Fibroblast of lung (primary cell): ENCODE results near the gene AMIGO3. TPM values are rescaled to one million over a fixed set of nuclear protein-coding genes. Genes with fewer than 3 reads are reported as not detected.

Experiments
- DNase-seq, 2 donors: peaks; one replicate each; pipeline versions ENCODE4 v3.0.0 to v3.0.0-alpha.2; 2010; ENCODE audit warnings: low read depth in 2 of 2
- H2AFZ ChIP-seq: 2 replicates; pipeline ENCODE4 v1.5.1; 2012; ENCODE audit warnings: low read length, control low read depth, inconsistent platforms
- H3K27ac ChIP-seq: 2 replicates; pipeline ENCODE4 v1.5.1; 2011; ENCODE audit warnings: low read length, control low read depth; ENCODE audit not compliant: insufficient read depth
- H3K27me3 ChIP-seq: 2 replicates; pipeline ENCODE4 v1.5.1; 2011; ENCODE audit warnings: mild to moderate bottlenecking, low read length; ENCODE audit not compliant: control insufficient read depth, insufficient read depth
- H3K36me3 ChIP-seq: 2 replicates; pipeline ENCODE4 v1.5.1; 2011; ENCODE audit warnings: low read length; ENCODE audit not compliant: control insufficient read depth, insufficient read depth
- H3K4me1 ChIP-seq: 2 replicates; pipeline ENCODE4 v1.5.1; 2011; ENCODE audit warnings: low read length; ENCODE audit not compliant: control insufficient read depth, insufficient read depth; ENCODE audit errors: extremely low read depth
- H3K4me2 ChIP-seq: 2 replicates; pipeline ENCODE4 v1.5.1; 2011; ENCODE audit warnings: low read length, control low read depth; ENCODE audit not compliant: insufficient read depth; ENCODE audit errors: extremely low read depth
- H3K4me3 ChIP-seq, 4 experiments: fragments of 200-600 bp in 1 of 4; sonication (generic) in 1 of 4; replicated peaks in 1 of 4; 2 replicates each; pipeline ENCODE4 v1.5.1; 2011 to 2016; ENCODE audit warnings: low read length in 4 of 4, low read depth in 3 of 4, mild to moderate bottlenecking in 3 of 4, control low read depth in 2 of 4, inconsistent platforms in 1 of 4, mixed read lengths in 1 of 4; ENCODE audit not compliant: insufficient read depth in 1 of 4; ENCODE audit errors: control extremely low read depth in 1 of 4
- H3K79me2 ChIP-seq: 2 replicates; pipeline ENCODE4 v1.5.1; 2012; ENCODE audit warnings: mild to moderate bottlenecking, low read length, inconsistent platforms; ENCODE audit not compliant: control insufficient read depth, insufficient read depth
- H3K9ac ChIP-seq: 2 replicates; pipeline ENCODE4 v1.5.1; 2011; ENCODE audit warnings: mild to moderate bottlenecking, low read length, control low read depth; ENCODE audit not compliant: insufficient read depth
- H3K9me3 ChIP-seq: 2 replicates; pipeline ENCODE4 v1.5.1; 2012; ENCODE audit warnings: low read depth, low read length; ENCODE audit not compliant: control insufficient read depth, insufficient read depth
- H4K20me1 ChIP-seq: 2 replicates; pipeline ENCODE4 v1.5.1; 2011; ENCODE audit warnings: low read length; ENCODE audit not compliant: control insufficient read depth, insufficient read depth; ENCODE audit errors: extremely low read depth
- CTCF ChIP-seq, 2 donors: IDR thresholded peaks in 1 of 2; conservative IDR thresholded peaks in 1 of 2; 1 replicate in 1 of 2; 2 replicates in 1 of 2; pipeline ENCODE4 v1.5.1; 2011 to 2012; ENCODE audit warnings: low read length in 2 of 2, control low read depth in 1 of 2, inconsistent platforms in 1 of 2, low read depth in 1 of 2, mild to moderate bottlenecking in 1 of 2
- EZH2 ChIP-seq: IDR thresholded peaks from 2 replicates; pipeline ENCODE4 v1.5.1; 2012; ENCODE audit warnings: low read length, control low read depth, mild to moderate bottlenecking; ENCODE audit errors: missing control alignments
- polyA plus RNA-seq, 2 donors: library from polyadenylated mRNA; depleted of rRNA in 1 of 2; stranded (reverse) in 1 of 2; unstranded in 1 of 2; fragments of >200 nt; gene quantifications; 2 replicates each; pipeline ENCODE4 v1.2.1, GENCODE V29; 2011 to 2012; ENCODE audit warnings: missing spikeins in 1 of 2
- total RNA-seq: library from RNA; depleted of rRNA; stranded (reverse); fragments of >200 nt; gene quantifications from 2 replicates; pipeline ENCODE4 v1.2.1, GENCODE V29; 2014

Gene AMIGO3
- total and polyA plus RNA-seq, 2 donors (not counting 1 experiment from before 2014, with no cell fraction given), result 0.33 TPM; not detected in 1

DNA sequence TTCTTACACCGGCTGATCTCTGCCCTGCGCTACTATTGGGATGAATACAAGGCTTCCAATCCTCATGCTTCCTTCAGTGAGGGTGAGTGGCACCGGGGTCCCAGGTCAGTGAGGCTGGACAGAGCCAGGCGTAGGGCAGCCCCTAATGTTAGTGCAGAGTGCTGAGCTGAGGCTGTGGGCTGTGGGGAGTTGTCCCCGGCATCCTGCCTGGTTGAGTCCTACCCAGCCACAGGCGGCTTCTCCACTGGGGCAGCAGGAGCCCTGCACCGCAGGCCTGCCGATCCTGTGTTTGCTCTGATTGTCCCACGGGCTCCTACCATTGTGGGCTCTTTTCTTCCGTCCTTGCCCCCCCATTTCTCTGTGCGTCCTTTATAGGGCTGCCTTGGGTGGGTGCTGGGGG is 16.8 kb downstream of the AMIGO3 start:
- TF ChIP-seq CTCF (conservative IDR thresholded peaks at IDR 0.05 in 1 of 2, IDR thresholded peaks at IDR 0.05 in 1 of 2; ENCODE audit: low read depth in 1 of 2, low read length in 2 of 2) (no peak), EZH2 (no peak)
- Histone ChIP-seq H4K20me1 (peaks cover 2% of the 10 kb centered on the region), H3K27me3 (no peaks in the 10 kb centered on the region), H2AFZ (no peak overlapping the region), H3K4me1 (no peaks in the 10 kb centered on the region), H3K79me2 (no peaks in the 10 kb centered on the region), H3K9ac (no peak overlapping the region), H3K9me3 (no peaks in the 10 kb centered on the region), H3K36me3 (peaks cover 9% of the 10 kb centered on the region), H3K4me2 (no peak overlapping the region), H3K4me3 (no peak overlapping the region), H3K27ac (no peak overlapping the region)
- no peak for DNase-seq

GRCh38 chr3:49701388-49702077 is 18.0 kb downstream of the AMIGO3 start:
- Histone ChIP-seq H2AFZ (no peak overlapping the region), H4K20me1 (peaks cover 2% of the 10 kb centered on the region), H3K27me3 (no peaks in the 10 kb centered on the region), H3K9ac (no peak overlapping the region), H3K27ac (no peak overlapping the region), H3K9me3 (no peaks in the 10 kb centered on the region), H3K79me2 (no peaks in the 10 kb centered on the region), H3K36me3 (peaks cover 10% of the 10 kb centered on the region), H3K4me3 (no peak overlapping the region), H3K4me2 (no peak overlapping the region), H3K4me1 (no peaks in the 10 kb centered on the region)
- TF ChIP-seq EZH2 (no peak), CTCF (conservative IDR thresholded peaks at IDR 0.05 in 1 of 2, IDR thresholded peaks at IDR 0.05 in 1 of 2; ENCODE audit: low read depth in 1 of 2, low read length in 2 of 2) (peak; percentile 46 to 53)
- no peak for DNase-seq

DNA sequence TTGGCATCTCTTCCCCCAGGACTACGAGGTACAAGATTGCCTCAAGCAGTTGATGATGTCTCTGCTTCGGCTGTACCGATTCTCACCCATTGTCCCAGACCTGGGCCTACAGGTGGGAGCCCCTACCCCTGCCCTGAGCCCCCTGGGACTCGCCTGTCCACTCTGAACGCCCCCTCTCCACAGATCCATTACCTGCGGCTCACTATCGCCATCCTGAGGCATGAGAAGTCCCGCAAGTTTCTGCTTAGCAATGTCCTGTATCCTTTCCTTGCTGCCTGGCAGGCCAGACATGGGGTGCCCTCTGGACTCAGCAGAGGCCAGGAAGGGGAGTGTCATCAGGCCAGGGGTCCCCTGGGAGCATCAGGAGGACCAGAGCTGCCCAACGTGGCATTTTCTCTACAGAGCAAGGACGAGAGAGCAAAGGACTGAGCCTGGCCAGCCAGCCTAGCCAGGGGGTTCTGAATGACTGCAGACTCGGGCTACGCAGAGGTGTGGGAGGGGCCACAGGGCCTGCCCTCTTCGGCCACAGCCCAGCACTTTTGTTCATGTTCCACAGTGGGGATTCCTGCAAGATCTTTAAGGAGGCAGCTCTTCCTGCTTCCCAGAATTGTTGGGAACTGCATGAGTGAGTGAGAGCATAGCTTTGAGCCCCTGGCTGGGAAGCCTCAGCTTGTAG is 18.9 kb downstream of the AMIGO3 start:
- no peak overlapping the region for H3K27ac ChIP-seq
- no peaks in the 10 kb centered on the region for H3K4me1 ChIP-seq
- H3K27me3 ChIP-seq, result no peaks in the 10 kb centered on the region
- no peak overlapping the region for H2AFZ ChIP-seq
- TF ChIP-seq CTCF (conservative IDR thresholded peaks at IDR 0.05 in 1 of 2, IDR thresholded peaks at IDR 0.05 in 1 of 2; ENCODE audit: low read depth in 1 of 2, low read length in 2 of 2), result no peak
- TF ChIP-seq EZH2, result no peak
- no peak overlapping the region for H3K4me2 ChIP-seq
- H4K20me1 ChIP-seq, result peaks cover 2% of the 10 kb centered on the region
- no peaks in the 10 kb centered on the region for H3K79me2 ChIP-seq
- H3K36me3 ChIP-seq, result peaks cover 9% of the 10 kb centered on the region
- DNase-seq, result no peak
- H3K4me3 ChIP-seq, result no peak overlapping the region
- H3K9ac ChIP-seq, result no peak overlapping the region
- H3K9me3 ChIP-seq, result no peaks in the 10 kb centered on the region
